ENCODE measurements around the gene ADD1.

The ADD1 gene

GRCh38 chr4:2858451-2859217, 15.0 kb downstream of the ADD1 start:
- DNase-seq (ENCODE audit: low read depth in 2 of 2, low spot score in 1 of 2) = no peak

DNA sequence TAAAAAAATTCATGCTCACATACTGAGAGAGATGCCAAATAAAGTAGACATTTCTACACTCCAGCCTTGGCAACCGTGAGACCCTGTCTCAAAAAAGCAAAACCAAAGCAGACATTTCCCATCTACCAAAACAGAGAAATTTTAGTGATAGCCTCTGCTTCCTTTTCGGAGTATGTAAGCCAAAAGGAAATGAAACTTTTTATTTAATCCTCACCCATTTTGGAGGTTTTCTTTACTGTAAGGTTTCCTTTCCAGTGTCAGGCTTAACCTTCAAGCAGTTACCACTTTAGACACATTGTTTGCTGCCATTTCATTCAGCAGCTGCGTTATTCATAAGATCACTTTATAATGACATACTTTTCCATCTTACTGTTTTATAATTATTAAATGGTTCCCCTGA, 15.9 kb downstream of the ADD1 start:
- no peak for DNase-seq (ENCODE audit: low read depth in 2 of 2, low spot score in 1 of 2)

DNA sequence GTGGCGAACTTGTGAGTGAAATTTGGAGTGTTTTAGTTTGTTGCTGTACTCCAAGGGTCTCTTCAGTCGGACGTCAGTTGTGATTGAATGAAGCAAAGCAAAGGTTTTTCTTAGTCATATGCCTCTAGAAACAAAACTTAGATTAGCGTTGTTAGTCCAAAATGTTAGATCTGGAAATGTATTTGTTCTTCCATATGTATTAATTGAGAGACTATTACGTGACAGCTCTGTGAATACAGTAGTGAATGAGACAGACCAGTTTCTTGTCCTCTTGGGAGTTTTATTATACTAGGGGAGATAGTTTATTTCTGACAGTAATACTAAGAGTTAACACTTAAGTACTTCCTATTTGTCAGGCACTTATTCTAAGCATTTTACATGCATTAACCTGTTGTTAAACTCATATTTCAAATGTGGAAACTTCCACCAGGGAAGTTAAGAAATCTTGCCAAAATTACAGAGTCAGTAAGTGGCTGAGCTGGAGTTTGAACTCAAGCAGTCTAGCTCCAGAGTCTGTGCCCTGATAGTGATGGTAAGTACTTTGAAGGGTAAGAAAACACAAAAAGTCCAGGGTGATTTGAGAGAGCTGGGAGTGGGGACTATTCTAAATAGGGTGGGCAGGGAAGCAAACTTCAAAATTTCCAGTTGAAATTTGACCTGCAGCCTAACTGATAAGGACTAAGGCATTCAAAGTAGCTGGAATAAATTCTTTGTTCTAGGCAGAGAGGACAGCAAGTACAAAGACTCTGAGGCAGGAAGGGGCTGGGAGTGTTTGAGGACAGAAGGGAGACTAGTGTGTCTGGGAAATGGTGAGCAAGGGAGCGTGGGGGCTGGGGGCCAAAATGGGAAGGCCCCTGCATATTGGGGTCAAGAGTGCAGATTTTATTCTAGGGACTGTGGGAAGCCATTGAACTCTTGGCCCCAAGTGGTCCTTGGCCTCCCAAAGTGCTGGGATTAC, 17.0 kb downstream of the ADD1 start:
- DNase-seq (ENCODE audit: low read depth in 2 of 2, low spot score in 1 of 2) = no peak

DNA sequence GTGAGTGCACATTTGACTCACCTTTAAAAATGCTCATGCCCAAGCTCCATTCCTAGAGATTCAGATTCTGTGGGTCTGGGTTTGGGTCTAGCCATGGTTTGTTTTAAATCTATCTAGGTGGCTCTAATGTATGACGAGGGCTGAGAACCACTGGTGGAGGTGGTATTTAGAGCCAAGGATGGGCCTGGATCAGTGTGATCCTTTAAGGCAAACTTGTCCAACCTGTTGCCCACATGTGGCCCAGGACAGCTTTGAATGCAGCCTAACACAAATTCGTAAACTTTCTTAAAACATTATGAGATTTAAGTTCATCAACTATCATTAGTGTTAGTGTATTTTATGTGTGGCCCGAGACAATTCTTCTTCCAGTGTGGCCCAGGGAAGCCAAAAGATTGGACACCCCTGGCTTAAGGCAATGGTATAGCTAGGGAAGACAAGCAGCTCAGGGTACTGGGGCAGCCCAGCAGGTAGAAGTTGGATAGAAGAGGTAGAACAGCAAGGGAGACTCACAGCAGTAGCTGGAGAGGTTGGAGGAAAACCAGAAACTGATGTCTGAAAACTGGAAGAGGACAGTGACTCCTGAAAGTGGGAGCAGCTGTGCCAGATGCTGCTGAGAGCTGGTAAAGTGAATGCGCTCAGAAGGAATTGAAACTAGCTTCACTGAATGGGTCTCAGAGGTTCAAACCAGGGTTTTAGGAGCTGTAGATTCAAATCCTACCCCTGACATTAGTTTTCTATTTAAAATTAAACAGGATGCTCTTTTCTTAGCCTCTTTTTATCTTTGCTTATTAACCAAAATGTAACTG, 18.2 kb downstream of the ADD1 start:
- DNase-seq (ENCODE audit: low read depth in 2 of 2, low spot score in 1 of 2) = no peak

GRCh38 chr4:2862528-2862927, 18.9 kb downstream of the ADD1 start:
- DNase-seq (ENCODE audit: low read depth in 2 of 2, low spot score in 1 of 2) = no peak

- no peak for DNase-seq (ENCODE audit: low read depth in 2 of 2, low spot score in 1 of 2)
These were observed 20.0 kb downstream of the ADD1 start for GRCh38 chr4:2863649-2864048.

- no peak for DNase-seq (ENCODE audit: low read depth in 2 of 2, low spot score in 1 of 2)
These were observed 21.6 kb downstream of the ADD1 start for GRCh38 chr4:2865196-2865780.

DNA sequence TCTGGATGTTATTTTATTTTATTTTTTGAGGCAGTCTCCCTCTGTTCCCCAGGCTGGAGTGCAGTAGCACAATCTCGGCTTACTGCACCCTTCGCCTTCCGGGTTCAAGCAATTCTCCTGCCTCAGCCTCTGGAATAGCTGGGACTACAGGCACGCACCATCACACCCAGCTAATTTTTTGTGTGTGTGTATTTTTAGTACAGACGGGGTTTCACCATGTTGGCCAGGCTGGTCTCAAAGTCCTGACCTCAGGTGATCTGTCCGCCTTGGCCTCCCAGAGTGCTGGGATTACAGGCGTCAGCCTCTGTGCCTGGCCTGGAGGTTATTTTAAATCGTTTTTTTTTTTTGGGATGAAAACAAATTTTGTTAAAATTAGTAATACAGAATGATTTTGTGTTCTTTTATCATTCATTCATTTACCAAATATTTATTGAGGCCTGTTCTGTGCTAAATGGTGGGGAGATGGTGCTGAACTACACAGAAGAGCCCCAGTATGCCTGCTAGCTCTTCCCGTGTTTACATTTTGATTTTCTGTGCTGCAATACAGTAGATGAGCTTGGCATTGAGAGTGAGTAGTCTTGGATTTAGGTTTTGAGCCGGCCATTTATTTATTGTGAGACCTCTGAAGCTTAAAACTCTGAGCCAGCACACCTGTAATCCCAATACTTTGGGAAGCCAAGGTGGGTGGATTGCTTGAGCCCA, 22.7 kb downstream of the ADD1 start:
- DNase-seq (ENCODE audit: low read depth in 2 of 2, low spot score in 1 of 2) = no peak

- no peak for DNase-seq (ENCODE audit: low read depth in 2 of 2, low spot score in 1 of 2)
These were observed 23.2 kb downstream of the ADD1 start for GRCh38 chr4:2866891-2867290.

DNA sequence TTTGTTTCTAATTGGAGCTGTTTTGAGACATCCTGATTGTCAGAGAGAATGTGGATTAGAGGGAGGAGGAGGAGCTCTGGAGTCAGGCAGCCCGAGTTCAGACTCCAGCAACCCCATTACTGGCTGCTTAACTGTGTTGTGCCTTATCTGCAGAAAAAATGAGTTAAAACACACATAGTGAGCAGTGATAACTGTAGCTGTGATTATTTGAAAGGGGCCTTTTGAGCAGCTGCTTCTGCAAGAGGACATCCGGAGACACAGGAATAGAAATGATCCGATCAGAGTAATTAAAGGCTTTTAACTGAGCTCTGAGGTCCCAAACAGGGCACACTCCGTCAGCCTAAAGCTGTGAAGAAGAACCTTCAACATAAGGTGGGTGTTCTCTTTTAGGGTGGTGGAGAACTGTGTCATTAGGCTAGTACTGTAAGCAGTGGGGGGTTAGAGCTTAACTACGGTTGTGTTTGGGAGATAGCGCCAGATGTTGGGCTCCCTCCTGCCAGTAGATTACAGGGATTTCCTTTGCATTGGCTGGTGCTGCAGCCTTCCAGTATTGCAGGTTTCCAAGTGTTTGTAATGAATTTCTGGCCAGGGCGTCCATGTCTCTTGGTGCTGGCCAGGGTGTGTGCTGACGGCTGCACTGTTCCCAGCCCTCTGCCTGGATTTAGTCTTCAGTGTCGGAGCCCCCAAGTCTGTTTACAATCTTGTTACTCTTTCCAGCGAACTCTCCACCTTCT, 24.3 kb downstream of the ADD1 start:
- DNase-seq (ENCODE audit: low read depth in 2 of 2, low spot score in 1 of 2) = no peak

DNA sequence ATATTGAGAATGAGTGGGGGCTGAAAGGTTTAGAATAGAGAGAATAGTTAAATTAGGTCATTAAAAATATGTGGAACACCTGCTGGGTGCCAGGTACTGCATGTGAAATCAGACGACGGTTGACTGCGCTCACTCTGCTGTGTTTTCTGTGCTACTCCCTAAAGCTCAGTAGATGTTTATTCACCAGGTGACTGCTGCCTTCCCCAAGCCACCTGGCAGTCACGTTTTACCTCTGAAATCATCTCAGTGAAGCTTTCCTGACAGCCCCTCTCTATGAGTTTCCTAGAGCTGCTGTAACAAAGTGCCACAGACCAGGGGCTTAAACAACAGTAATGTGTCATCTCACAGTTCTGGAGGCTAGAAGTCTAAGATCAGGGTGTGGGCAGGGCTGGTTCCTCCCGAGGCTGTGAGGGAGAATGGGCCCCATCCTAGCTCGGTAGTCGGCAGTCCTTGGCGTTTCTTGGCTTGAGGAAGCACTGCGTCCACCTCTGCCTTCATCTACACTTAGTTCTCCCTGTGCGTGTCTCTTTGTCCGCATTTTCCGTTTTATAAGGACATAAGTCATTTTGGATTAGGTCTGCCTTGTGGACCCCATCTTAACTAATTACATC, 25.3 kb downstream of the ADD1 start:
- no peak for DNase-seq (ENCODE audit: low read depth in 2 of 2, low spot score in 1 of 2)

DNA sequence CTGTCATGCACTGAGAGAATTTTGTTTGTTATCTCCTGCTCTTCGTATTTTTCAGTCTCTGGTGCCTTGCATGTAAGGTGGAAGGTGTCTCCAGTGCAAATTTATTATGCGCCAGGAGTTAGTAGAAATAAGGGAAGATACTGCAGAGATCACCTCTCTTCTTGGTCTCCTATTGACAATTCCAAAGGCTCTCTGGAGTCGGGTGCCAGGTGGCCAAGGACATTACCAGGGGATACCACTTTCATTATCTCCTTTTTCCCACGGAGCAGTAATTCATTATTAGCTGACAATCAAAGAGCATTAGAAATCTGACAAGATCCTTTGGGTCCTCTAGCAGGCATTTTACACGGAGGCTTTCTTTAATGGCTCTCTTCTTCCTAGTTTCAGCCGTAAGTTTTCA, 26.0 kb downstream of the ADD1 start:
- no peak for DNase-seq (ENCODE audit: low read depth in 2 of 2, low spot score in 1 of 2)

DNA sequence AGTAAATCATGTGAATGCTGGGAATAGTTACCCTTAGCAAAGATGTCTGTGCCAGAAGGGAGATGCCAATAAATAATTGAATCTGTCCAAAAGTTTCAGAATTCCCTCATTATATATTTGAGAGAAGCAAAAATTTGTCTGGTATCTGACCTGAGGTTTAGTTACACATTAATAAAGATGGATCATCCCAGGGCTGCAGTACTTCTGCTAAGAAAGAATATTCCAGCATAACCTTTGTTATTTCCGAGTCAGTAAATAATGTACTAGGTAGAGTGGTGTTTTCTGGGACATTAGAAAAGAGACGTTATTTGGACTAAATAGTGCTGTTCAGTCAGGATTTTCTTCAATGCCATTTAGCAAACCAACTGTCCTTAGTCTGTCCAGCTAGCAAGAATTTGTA, 26.4 kb downstream of the ADD1 start:
- no peak for DNase-seq (ENCODE audit: low read depth in 2 of 2, low spot score in 1 of 2)

DNA sequence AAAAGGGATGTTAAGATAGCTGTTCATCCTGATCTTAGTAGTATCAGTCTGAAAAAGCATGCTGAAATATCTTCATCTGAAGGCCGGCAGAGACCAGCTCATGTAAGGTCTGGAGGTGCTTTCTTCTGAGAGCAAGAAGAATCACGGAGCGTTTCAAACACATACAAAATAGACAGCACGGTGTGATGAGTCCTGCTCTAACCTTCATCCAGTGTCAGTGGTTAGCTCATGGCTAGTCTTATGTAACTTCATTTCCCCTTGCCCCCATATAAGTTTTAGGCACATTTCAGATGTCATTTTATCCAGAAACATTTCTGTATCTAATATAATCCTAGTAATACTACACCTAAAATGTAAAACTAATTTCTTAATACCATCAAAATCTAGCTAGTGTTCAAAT, 27.8 kb downstream of the ADD1 start:
- no peak for DNase-seq (ENCODE audit: low read depth in 2 of 2, low spot score in 1 of 2)

DNA sequence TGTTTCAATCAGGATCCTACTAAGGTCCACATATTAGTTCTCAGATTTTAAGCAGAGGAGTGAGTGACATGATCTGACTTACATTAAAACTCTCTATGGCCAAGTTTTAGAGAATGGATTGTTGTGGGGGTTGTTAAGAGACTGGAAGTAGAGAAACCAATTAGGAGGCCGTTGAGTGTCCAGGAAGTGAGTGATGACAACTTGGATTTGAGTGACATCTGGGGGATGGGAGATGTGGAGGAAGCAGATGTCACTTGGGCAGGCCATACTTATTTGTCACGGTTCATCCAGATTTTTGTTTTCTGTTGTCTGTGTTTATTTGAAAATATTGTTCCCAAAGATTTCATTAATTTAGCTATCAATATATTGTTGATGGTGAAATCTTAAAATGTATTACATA, 28.3 kb downstream of the ADD1 start:
- DNase-seq (ENCODE audit: low read depth in 2 of 2, low spot score in 1 of 2) = no peak

GRCh38 chr4:2873329-2873728, 29.7 kb downstream of the ADD1 start:
- DNase-seq (ENCODE audit: low read depth in 2 of 2, low spot score in 1 of 2) = no peak

- DNase-seq (ENCODE audit: low read depth in 2 of 2, low spot score in 1 of 2) = no peak
These were observed 31.2 kb downstream of the ADD1 start for GRCh38 chr4:2874861-2875260.

GRCh38 chr4:2875556-2875955, 31.9 kb downstream of the ADD1 start:
- DNase-seq (ENCODE audit: low read depth in 2 of 2, low spot score in 1 of 2) = no peak

DNA sequence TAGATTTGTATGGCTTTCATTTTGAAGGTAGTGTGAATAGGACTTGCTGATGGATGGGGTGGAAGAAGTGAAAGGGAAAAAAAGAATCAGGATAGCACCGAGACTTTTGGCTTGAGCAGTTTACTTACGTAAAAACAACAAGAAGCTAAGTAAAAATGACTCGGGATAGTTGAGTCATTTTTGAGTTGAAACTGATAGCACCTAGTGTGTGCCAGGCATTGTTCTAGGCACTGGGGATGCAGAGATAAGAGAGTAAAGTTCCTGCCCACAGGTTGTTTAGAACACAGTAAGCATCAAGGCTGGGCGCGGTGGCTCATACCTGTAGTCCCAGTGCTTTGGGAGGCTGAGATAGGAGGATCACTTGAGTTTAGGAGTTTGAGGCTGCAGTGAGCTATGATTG, 34.7 kb downstream of the ADD1 start:
- no peak for DNase-seq (ENCODE audit: low read depth in 2 of 2, low spot score in 1 of 2)

Measured in stimulated activated CD8-positive, alpha-beta memory T cell treated with anti-CD3 and anti-CD28 coated beads, Interleukin-4, amount 100 ng/mL, for 1 hour (primary cell).